Peyer's patch (tissue), 4 donors: ENCODE data around the gene CNOT10.

Source experiments
- POLR2A ChIP-seq, 2 donors: fragments of 450-650 bp; IDR thresholded peaks; one replicate each; pipeline ENCODE4 v1.5.1; 2017; ENCODE audit warnings: antibody characterized with exemption in 2 of 2, mild to moderate bottlenecking in 2 of 2, moderate library complexity in 2 of 2
- TF ChIP-seq, protein P1 (sequence below), 6 experiments: fragments of 450-650 bp in 4 of 6; fragments of 200-600 bp in 2 of 6; sonication (generic) in 1 of 6; IDR thresholded peaks; one replicate each; pipeline ENCODE4 v1.5.1; 2017 to 2019; ENCODE audit warnings: antibody characterized with exemption in 6 of 6, mild to moderate bottlenecking in 3 of 6, moderate library complexity in 1 of 6

DNA sequence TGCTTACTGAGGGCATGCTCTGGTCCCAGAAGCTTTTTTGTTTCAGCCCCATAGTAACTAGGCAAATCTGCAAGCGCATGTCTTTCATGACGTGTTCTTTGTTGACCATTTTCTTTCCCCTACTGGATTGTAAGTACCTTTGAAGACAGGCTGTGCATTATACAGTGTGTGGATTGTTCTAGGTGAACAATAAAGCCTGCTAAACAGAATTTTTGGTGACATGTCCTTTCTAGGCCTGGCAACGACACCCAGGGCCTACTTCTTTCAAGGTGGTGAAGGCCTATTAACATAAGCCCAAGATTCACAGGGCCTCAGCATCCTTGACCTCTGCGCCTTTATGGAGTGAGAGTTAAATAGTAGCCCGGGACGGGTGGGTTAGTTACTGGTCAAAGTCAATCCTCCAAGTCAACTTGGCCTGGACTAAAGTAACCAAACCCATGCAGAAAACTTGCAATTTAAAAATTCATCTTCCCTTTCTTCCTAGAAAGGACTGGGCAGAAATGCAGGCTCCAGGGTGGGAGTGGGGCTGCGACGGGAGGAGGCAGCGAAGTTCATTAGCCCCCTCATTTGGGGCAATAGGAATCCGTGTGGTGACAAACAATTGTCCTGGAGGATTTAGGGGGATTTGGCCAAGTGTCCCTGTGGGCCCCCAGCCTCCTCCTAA is 95.2 kb downstream of the CNOT10 start:
- TF ChIP-seq, protein P1, sequence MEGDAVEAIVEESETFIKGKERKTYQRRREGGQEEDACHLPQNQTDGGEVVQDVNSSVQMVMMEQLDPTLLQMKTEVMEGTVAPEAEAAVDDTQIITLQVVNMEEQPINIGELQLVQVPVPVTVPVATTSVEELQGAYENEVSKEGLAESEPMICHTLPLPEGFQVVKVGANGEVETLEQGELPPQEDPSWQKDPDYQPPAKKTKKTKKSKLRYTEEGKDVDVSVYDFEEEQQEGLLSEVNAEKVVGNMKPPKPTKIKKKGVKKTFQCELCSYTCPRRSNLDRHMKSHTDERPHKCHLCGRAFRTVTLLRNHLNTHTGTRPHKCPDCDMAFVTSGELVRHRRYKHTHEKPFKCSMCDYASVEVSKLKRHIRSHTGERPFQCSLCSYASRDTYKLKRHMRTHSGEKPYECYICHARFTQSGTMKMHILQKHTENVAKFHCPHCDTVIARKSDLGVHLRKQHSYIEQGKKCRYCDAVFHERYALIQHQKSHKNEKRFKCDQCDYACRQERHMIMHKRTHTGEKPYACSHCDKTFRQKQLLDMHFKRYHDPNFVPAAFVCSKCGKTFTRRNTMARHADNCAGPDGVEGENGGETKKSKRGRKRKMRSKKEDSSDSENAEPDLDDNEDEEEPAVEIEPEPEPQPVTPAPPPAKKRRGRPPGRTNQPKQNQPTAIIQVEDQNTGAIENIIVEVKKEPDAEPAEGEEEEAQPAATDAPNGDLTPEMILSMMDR (IDR thresholded peaks at IDR 0.05), result no peak
- TF ChIP-seq POLR2A (IDR thresholded peaks at IDR 0.05), result no peak
